GM18909 (cell line): Measurements from ENCODE around the gene CBLB.

Experiments
- ATAC-seq: cut with Tn5 transposase; IDR thresholded peaks from one replicate; pipeline ENCODE4 v1.9.1; 2021; ENCODE audit warnings: mild to moderate bottlenecking; ENCODE audit not compliant: unreplicated experiment, poor library complexity

The CBLB gene

DNA sequence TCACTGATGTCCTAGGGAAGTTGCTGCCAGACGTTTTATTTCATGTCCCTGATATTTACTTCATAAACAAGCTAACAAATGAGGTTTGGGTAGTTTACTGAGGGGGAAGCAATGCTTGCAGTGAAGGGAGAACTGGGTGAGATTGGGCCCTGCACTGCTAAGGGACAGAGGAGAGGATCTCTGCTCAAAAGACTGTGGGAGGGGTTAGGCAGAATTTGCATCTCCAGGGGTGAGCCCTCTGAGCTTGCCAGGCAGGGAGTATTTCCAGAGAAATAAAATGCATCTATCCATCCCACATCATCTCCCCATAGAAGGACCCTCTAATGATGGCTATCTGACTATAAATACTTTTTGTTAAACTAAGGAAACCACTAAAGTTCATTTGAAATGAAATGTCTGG lies 215.6 kb downstream of the CBLB start:
- no peak for ATAC-seq

DNA sequence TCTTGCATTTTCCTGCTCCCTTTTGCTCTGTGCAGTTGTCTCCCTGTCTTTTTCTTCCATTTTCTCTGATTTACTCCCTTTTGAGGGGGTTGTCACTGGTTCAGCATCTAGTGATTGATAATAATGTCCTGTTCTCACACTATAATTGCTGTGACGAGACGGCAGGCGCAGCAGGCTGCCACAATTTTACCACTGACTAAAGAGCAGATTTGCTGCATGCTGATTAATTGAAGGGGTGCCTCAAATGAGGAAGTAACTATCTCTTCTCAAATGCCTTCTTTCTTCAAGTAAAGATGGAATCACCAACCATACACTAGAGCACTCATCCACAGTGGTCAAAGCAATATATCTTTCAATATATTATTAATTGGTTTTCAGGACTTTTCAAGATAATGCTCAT lies 219.3 kb downstream of the CBLB start:
- ATAC-seq = no peak

DNA sequence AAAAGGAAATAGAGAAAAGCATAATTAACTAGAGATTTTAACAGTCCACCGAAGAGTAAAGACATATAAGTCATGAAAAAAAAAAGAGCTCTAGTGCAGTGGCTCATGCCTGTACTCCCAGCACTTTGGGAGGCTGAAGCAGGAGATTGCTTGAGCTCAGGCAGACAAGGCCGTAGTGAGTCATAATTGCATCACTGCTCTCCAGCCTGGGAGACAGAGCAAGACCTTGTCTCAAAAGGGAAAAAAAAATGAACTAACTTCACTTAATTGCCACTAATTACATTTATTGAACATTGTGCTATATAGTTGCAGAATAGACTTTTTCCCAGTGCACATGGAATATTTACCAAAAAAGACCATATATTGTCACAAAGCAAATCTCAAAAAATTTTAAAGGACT lies 221.8 kb downstream of the CBLB start:
- ATAC-seq = no peak

DNA sequence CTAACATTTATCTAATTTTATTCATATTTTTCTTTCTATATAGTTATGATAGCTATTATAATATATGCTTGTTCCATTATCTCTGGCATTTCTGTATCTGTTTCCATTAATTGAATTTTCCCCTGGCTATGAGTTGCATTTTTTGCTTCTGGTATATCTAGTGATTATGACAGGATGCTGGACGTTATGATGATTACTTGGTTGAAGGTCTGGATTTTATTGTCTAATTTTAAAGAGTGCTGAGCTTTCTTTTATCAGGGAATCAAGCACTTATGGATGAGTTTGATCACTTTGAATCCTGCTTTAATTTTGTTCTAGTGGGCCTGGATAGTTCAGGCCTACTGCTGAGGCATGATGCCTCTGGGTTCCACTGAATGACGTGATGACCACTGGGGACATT lies 229.7 kb downstream of the CBLB start:
- no peak for ATAC-seq

DNA sequence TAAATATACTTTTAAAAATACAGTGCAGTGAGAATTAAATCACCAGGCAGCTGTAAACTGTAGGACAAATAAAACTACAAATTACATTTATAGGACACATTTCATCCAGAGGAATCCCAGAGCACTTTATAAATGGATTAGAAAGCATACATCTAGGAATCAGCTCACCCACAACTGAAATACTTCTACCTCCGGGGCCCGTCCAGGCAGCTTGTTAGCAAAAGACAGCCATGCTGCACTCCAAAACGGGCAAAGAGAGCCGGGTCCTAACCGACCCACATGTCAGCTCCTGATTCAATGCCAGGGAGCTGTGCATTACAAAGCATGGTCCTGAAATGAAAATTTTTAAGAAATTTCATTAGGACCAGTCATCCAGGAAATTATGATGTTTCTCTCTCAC lies 234.1 kb downstream of the CBLB start:
- no peak for ATAC-seq

DNA sequence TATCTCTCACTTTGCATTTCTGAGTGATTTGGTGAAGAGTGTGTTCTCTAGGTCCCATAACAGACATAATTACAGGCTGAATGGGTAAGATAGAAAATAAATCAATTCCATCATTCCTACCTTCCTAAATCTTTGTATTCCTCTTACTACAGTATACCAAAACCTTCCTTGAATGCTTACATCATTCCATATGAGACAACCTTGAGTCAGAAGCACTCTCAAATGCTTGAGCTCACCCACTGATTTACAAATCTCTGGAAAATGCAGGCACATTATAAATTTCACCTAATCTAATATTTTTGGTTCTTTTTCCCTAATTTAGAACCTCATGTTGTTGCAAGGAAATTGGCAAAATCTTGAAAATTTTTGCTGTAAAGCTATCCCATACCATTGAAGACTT lies 239.1 kb downstream of the CBLB start:
- no peak for ATAC-seq

DNA sequence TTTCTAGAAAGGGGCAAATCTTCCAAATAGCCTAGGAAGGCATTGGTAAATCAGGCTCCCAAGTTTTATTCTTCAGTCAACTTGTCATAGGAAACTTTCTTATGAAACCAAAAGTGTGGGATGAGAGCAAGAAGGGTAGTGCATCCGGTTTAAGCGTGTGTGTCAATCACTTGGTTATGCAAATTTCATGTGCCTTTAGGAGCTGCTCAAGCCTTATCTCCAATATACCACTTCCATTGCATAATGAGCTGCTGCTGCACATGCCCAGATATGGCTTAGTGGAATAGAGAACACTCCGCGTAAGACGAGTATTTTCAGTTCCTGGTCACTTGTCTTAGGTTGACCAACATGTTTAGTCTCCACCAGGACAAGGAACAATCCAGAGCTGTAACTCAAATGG lies 242.1 kb downstream of the CBLB start:
- no peak for ATAC-seq

DNA sequence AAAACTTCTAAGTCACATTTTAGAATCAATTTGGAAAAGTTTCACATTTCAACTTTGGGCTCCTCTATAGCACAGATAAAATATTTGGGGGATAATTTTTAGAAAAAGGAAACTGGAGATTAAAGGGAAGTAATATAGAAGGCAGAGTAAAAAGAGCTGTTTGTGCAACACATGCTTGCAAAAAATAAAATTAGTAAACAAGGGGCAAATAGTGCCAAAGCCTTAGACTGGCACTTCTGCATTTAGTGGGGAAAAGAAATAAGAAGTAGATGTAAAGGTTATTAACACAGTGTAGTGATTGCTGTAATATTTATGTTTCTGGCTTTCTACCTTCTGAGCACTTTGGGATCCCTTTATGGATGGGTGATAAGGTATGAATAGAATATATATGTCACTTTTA lies 246.6 kb downstream of the CBLB start:
- ATAC-seq = no peak

DNA sequence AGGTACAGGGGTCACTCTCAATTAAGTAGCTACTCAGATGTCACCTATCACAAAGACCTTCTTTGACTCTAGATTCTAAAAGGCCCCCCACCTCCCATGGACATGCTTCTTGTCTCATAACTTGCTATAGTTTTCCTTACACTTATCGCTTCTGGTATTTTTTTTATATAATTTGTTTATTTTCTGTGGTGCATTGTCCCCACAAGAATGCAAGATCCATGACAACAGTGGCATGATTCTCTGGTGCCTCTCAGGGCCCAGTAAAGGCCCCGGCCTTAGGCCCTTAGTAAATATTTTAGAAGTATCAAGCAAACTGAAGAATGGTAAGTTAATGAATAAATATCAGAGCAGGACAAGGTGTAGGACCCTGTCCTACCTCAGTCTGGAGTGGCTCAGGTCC lies 248.6 kb downstream of the CBLB start:
- ATAC-seq = no peak

DNA sequence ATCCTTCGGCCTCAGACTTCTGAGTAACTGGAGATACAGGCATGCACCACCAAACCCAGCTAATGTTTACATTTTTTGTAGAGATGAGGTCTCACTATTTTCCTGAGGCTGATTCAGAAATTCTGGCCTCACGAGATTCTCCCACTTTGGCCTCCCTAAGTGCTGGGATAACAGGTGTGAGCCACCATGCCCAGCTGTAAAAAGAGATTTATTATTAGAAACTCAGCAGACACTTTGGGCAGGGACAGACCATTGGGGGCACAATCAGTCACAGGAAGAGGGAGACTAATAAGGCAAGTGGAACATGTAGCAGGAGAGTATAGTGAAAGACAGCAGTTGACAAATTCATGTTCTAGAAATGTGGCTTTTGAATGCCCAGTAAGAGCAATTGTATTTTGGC lies 249.2 kb downstream of the CBLB start:
- no peak for ATAC-seq

DNA sequence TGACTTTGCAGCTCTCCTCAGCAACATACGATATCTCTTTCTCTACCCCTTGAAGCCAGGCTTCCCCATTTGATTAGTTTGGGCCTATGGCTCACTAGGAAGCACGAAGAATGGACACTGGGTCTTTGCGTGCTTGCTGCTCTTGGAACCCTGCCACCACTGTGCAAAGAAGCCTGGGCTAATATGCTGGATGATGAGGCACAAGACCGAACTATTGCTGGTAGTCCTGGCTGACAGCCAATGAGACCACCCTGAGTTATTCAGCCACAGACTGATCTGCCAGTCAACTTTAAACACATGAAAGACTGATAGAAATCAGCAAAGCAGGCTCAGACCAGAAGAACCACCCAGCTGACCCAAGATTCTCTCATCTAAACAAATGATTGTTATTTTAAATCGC lies 250.3 kb downstream of the CBLB start:
- ATAC-seq = no peak

DNA sequence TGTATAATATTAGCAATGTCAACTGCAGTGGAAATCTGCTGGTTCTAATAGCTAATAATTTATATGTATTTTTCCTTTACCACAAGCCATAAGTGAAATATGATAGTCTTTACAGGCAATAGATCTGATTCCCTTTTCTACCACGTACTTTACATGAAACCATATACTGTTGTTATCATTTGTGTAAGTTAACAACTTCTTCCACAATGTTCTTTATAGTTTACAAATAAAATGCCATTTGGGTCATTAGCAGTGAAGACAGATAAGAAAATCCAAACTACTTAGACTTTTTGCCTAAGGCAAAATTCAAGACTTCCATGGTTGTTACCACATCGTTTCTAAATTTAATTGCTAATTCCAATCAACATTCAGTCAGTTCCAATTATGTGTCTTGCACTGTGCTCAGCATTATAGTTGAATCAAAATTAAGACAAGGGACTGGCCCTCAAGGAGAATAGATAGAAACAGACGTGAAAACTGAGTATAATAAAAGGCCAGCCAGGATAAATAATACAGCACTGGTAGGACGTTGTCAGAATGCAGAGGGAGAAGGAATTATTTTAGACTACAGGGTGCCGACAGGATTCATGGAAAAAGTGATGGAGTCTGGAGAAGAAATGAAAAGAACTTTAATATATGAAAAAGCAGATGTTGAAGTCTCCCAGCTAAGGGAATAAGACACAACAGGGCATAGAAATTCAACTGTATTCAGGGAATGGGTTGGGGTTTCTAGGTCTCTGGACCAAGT lies 252.3 kb downstream of the CBLB start:
- ATAC-seq = no peak

DNA sequence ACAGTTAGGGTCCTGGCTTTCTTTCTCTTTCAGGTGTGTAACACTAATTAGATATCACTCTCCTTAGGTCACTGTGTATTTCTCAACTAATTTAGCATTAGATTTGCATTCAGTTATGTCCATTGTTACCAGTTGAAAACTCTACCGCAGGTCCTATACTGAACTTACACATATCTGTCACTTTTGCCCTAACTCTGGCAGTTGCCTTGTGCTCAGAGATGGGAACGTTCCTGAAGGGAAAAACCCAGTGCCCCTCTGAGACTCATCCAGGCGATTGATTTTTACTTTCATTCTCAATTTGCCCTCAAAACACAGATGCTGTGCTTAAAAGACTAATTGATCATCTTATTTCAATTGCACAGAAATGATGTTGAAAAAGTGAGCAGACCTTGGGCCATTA lies 253.0 kb downstream of the CBLB start:
- ATAC-seq = no peak

DNA sequence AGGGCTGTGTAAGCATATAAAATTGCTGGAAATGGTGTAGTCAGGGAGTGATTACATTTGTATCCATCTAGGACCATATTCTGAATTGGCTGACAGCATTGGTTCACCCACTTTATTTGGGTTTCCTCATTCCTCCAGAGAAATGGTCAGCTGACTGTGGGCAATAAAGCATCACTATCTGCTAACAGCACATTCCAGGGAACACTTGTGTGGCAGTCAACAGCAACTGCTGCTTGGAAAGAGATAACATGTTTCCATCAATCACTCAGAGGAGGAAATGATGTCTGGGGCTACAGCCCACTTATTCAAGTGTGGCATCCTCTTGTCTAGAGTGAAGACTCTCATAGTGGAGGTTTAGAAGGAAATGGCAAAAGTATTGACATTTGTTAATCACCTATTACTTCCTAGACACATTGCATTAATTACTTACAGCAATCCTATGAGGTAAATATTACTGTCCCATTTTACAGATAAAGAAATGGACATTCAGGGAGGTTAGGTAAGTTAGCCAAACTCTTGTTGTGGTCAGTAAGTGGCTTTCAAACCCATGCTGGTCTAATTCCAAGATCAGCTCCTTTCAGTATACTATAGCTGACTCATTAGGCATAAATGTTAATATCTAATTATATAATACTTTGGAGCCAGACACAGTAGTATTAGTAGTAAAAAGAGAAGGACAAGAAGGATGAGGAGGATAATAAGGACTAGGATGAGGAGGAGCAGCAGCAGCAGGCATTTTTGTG lies 254.4 kb downstream of the CBLB start:
- ATAC-seq = no peak

DNA sequence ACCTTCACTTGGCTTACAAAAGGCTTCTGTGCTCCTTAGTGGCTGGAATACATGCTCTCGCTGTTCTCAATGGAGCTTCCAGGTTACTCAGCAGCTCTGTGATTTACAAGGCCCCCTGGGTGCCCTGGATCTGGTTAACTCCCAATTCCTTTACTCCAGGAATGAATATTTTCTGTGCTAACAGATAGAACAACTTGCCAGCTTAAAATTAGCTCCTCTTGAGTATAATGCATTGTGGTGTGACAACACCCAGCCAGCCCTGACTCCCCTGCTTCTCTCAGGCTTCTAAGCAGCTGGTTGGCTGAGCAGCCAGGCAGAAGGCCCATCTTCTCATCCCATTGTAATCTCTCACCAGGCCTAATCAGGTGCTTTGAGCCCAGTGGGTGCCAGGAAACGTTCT lies 255.7 kb downstream of the CBLB start:
- ATAC-seq = no peak

DNA sequence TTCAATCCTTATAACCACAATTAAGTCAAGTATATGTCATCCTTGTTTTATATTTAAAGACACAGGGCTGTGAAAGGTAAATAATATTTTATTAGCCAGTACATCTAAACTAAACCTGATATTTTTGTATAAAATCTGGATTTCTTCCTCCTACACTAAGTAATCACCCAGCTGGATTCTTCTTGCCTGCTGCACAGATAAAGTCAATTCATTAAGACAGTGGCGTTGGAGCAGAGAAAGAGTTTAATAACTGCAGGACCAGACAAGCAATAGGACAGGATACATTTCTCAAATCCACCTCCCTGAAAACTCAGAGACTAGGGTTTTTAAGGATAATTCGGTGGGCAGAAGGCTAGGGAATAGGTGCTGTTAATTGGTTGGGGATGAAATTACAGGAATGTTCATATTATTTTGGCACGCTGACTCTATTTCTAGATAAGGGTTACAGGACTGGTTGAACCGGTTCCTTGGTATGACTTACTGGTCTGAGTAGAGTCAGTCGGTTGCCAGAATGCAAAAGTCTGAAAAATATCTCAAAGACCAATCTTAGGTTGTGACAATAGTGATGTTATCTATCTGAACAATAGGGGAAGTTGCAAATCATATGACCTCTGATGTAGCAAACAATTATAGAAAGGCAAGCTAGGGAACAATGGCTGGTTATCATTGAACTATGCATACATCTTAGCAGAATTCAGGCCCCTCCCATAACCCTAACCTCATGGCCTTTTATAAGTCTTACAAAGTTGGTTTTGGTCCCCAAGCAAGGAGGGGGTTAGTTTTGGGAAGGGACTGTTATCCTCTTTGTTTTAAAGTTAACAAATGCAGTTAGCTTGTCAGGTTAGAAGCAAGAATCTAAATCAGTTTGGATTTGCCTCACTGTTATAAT lies 257.3 kb downstream of the CBLB start:
- no peak for ATAC-seq

DNA sequence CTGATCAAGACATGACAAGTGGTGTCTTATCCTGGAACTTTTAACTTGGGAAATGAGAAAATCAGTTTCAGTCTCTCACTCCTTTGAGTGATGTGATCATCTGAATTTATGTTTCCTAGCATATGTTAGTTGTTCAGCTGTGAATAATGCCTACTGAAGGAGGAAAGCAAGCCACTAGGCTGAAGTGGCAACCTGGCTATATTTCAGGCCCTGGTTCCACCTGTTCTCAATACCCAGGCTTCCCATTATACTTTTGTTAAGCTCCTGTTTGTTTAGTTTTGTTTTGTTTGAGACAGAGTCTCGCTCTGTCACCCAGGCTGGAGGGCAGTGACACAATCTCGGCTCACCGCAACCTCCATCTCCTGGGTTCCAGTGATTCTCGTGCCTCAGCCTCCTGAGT lies 258.3 kb downstream of the CBLB start:
- no peak for ATAC-seq

DNA sequence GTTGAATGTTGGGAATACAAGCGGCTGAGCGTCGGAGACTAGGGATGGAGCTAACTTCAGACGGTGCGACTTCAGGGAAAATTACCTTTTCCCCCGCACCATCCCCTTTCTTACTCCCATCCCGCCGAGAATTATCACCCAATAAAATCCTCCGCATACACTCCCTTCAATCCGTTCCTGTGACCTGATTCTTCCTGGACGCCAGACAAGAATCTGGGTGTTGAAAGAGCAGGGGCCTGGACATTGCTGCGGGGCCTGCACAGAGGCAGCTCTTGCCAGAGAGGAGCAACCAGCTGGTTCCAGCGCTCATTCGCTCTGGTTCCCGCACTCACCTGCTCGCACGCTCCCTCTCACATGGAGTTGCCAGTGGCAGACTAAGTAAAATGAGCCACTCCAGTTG lies 260.2 kb downstream of the CBLB start:
- ATAC-seq = no peak

DNA sequence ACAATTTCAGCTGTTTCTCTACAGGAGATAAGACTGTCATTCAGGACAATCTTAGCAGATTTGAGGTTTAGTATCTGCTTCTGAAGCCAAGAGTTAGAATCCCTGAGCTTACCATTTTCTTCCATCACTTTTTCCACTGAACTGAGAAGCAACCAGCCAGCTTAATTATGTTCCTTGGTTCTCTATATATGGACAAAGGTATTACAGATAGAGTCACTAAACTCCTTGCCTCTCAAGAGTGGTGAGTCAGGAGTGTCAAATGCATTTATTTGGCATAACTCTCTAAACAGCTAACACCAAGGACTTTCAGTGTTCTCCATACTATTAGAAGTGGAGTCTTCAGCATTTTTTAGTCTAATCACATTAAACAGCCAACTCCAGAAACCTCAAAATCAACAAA lies 262.8 kb downstream of the CBLB start:
- ATAC-seq = no peak
